ENCODE data around the gene ARHGAP15.

Gene ARHGAP15

DNA sequence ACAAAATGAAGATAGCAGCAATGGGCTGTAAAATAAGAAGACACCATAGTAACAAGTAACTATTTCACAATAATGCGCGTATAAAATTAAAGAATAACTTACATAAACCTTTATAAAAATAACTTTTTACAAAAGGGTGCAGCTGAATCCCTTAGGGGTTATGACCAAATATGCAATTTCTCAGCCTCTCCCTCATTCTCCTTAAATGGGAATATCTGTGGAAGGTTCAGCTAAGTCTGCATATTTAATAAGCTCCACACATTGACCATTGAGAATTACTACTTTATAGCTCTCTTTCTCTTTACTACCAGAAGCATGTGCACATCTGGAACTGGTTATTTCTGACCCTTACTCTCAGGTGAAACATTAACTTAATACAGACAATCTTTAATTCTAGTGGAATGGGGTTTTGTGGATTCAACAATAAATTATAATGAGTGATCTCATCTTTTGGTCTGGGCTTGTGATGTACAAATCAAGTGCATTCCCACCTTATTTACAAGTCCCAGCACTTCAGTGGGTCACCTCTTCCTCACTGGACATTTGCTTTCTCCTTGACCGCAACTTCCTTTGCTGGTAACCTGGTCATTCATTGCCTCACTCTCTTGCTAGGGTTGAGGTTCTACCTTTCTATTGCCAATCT, 15.7 kb downstream of the ARHGAP15 start:
- DNase-seq: no peak

- DNase-seq: no peak
These were observed 17.1 kb downstream of the ARHGAP15 start for GRCh38 chr2:143146366-143146765.

GRCh38 chr2:143146815-143147530, 17.8 kb downstream of the ARHGAP15 start:
- DNase-seq: no peak

DNA sequence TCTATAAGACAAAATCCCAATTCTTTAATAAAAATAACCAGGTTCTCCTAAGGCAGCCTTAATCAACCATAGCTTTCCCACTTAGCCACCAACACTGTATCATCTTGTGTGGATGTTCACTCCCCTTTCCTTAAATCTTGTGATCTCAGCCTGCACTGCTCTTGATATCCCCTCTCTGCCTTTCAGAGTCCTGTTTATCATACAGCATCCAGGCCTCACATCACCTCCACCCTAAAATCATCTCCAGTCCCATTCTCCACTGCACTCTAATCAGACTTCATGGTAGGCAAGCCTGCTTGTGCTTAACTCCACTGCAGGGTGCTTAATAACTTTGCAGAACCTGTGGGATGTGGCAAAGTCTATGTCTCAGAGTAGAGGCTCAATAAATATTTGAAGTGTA, 18.8 kb downstream of the ARHGAP15 start:
- DNase-seq: no peak

DNA sequence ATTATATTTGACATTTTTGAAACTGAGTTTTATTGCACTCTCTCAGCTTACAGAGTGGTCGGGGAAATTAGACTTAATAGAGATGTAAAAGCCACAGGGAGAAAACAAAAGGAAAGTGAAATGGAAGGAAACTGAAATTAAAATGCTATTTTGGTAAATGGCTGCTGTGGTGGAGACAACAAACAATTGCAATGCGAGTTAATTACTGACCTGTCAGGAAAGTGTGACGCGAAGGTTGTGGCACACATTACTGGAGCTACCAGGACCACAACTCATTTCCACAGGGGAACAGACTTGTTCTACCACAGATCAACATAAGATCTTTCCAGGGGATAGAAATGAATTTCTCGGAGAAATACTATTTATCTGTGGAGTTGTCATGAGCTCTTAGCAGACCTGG, 19.5 kb downstream of the ARHGAP15 start:
- DNase-seq: no peak

DNA sequence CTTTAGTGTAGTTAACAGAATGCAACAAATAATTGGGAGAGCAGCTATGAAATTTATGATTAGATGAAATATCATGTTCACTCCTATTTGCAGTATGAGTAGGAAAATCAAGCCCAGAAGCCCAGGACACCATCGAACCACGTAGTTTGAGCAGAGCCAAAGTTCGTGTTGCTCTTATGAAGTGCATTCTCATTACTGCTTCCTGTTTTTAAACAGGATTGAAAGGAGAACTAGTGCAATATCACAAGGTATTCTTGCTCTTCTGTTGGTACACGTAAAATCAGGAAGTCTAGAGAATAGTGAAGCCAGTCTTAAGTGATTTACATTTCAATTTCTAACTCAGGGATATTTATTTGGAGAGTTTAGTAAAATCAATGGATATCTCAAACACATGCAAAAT, 21.1 kb downstream of the ARHGAP15 start:
- DNase-seq: no peak

DNA sequence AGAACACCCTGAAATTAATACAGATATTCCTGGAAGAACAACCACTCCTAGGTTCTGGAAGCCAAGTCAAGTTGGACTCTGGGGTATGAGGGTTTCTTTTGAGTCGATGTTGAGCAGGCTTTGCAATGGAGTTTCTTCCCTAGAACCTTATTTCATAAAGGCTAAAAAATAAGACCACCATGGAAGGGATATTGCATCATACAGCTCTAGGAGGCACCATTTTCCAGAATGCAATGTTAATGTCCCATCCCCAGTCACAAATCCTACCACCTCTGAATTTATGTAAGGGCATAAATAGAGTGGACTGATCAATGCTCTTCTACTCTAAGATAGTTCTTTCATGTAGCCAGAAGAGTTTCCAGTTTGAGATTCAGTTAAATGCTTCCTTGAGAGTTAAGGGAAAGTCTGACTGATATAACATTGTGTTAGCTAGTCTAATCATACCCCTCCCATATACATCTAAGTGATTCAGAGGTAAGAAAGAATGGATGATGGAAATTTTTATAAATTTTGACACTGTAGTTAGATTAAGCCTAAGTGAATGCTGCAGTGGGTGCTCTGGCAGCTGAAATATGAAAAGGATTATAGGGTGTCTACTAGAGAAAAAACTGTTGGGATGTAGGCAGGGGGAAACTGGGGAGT, 22.0 kb downstream of the ARHGAP15 start:
- DNase-seq: no peak

DNA sequence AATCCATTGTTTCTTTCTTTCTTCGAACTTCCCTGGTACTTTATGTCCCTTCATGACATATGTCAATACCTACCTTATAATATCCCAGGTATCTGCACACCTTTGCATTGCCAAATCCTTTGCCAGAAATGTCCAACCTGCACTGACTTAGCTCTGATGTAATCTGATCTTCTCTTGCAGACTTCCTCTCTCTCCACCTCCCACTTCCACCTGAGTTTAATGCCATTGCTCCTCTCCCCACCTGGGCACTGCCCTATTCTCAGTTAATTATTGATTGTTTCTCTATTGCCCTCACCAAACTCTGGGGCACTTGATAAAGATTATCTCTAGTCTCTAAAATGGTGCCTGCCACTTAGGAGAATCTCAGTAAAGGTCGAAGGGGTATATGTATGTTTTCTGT, 23.0 kb downstream of the ARHGAP15 start:
- DNase-seq: no peak

DNA sequence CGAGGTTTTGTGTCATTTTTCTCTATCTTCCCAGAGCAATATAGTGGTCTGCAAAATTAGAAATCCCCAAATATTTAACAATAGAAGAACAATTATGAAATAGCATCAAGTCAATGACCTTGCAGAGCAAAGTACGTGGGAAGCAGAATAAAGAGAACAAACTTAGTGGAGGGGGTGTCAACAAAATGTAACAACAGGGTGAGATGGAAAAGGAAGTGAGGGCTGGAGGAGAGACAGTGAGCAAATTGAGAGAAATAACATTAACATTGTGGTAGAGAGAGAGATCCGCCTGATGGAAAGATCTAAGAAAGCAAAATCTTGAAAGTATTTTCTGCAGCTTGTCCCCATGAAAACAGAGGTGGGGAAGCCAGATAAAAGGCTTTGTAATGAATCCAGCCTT, 23.4 kb downstream of the ARHGAP15 start:
- DNase-seq: no peak

DNA sequence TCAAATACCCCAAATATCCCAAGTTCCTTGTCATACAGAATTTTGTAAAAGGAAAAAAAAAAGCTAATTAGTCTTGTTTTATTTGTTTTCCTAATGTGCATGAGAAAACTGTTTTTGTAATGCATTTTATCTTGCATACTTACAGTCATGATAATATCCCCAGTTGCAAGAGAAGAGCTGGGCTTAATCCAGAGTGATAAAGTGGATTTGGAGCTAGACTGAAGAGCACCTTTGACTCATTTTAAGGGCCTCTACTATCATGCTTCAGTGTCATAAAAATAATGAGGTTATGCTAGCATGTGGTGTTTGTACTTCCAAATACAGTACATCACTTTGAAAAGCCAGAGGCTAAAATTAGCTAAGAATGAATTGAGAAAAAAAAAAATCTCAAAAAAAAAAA, 26.4 kb downstream of the ARHGAP15 start:
- no peak for DNase-seq

DNA sequence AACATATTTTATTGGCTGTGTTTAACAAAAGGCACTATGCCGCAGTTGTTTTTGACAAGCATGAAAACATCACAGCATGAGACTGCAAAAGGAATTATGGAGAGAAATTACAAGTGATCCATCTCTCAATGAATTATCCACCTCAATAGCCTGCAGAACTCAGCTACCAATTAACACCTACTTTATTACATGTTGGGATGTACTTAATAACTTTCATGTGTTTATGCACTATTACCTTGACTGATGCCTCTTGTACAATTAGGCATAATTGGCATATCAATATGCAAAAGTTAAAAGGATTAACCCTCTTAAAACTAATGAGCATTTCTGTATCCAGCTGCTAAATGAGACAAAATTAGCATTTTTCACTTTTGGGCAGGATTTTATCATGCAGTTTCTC, 27.8 kb downstream of the ARHGAP15 start:
- no peak for DNase-seq

DNA sequence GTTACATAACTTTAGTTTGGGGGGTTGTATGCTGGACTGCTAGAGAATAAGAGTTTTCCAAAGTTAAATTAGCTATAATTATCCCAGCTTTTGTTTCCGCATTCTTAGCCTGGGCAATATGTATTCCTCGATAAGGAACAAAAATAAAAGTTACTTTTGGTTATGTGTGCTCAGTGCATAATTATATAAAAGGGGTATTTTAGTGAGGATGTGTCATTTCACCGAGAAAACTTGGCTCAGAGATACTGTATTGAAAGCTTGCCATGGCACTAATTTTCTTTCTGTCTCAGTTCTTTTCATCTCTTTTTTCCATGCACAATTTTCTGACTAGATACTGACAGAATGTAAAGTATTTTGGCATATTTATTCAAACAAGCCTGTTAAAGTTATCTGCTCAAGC, 28.2 kb downstream of the ARHGAP15 start:
- no peak for DNase-seq

DNA sequence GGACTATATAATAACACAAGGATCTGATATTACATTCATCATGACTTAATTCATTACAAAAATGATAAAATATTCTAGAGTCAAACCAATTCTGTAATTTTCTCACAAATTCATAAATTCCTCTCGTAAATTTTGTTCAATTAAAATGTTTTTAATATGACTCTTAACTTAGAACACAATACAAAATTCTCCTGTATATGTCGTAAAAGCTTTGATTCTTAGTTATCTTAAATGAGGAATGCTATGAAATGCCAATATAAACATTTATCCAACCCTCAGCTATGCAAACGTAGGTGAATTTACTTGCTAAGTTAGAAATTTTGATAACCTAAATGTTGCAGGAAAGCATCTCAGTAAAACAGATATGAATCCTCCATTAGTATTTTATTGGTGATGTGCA, 28.9 kb downstream of the ARHGAP15 start:
- DNase-seq: no peak

DNA sequence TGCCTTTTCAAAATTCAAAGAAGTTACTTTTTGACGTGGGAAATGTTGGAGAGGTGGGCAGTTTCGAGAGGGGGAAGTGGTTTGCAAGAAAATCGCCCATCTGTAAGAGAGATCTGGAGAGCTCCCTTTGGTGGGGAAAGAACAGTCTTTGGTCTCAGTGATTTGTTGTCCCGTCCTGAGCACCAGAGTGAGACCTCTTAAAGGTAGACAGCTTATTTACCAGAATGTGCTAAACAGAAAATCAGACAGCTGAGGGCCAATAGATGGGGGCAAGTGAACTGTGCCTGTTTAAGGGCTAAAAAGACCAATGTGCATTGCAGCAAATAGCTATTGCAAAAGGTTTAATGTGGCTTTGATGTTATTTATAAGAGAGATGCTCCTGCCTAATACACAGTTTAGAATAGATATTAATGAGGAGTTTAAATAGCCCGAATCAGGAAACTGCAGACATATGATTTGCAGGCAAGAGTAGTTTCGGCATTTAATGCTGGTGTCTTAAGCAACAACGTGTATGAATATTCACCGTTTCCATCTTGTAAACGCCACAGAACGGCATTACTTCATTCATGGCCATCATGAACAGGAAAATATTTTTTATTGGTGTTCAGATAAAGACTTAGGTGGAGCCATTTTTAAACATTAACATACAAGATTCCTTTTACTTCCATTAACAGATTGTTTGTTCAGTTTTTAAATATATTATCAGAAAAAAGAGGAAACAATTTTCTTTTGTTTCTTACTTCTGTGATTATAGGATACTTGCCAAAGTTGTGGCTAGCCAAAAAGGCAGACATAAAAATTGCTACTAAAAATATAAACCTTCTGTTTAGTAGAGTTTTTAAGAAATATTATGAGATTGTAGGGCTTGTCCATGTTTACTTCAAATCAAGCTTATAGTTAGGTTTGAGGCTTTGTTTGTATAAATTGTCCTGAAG, 29.6 kb downstream of the ARHGAP15 start:
- DNase-seq: no peak

- no peak for DNase-seq
These were observed 30.2 kb downstream of the ARHGAP15 start for GRCh38 chr2:143159486-143159840.

DNA sequence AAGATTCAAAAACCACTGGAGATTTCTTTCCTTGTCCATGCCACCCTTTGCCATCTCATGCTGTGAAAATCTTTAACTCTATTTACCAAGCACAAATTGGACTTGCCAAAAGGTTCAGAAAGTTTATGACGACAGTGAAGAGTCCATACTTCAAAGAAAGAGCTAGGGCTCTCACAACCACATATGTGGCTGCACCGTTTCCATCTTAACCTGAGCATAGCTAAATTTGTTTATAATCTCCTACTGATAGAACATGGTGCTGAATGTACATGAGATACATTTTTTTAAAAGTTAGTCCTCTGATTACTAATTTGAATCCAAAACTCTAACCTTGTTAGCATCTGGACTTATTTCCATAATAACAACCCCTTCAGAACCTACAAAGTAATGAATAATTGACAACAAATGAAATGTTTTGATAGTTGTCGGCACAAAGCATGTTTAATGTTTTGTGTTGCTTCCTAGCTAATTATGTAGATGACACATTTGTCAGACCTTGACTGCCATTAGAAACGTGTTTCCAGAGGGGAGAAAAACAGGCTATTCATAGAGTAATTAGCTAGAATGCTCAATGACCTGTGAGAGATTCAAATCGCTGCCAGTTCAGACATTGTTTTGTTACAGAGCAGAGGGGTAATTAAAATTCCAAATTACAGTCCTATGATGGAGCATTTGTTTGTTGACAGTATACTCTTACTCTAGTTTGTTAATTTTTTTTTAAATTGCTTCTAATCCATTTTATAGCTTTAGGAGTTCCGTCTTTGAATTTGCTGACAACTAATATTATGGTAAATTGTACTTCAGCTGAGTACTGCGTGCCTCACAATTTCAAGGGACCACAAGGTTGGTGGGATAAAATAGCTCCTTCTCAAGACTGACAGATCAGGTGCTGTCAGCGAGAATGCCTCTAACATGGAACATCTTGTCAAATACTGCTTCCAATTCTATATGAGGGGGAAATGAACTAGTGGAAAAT, 31.8 kb downstream of the ARHGAP15 start:
- DNase-seq: no peak

- DNase-seq: no peak
These were observed 33.1 kb downstream of the ARHGAP15 start for GRCh38 chr2:143162123-143162837.

DNA sequence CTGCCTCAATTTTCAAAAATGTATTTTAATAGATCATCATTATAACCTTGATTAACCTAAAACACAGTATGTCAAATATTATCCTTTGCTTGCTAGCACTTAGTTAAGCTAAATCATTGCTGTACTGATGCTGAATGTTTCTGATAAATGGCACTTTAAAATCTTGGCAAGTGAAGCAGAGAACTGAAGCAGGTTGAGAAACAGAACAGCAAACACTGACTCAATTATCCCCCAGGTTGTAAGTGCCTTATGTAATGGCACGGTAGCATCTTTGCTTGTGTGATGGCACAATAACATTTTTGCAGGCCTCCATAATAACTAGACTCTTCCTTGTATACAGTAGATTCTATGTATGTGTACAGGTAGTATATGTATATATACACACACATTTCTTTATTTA, 33.8 kb downstream of the ARHGAP15 start:
- no peak for DNase-seq

- DNase-seq: no peak
These were observed 34.3 kb downstream of the ARHGAP15 start for GRCh38 chr2:143163499-143163898.

GRCh38 chr2:143165291-143165690, 36.1 kb downstream of the ARHGAP15 start:
- no peak for DNase-seq

DNA sequence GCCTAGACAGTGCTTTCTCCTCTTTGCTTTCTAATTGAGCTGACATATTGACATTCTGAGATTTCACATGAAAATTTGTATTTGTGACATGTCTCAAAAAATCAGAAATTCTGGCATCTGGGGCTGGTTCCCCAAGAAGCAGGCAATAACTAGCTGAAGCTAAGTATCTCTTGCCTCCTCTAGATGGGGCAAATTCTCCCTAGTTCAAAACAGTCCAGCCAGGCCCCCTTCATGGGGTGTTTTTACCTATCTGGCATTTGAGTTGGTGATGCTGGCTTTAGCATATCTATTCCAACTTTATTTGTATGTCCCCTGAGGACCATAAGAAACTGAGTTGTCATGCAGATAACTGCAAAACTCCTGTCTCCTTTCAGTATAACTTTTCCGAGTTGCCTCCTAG, 39.9 kb downstream of the ARHGAP15 start:
- no peak for DNase-seq

Data from right kidney (tissue), 1 donor.